Hepatocyte (in vitro differentiated cells): ENCODE results near the gene SHCBP1L.

Experiments
- EZH2 ChIP-seq: fragments of 200-600 bp; sonication (generic); IDR thresholded peaks from 2 replicates; pipeline ENCODE4 v1.6.1; 2016; ENCODE audit warnings: antibody characterized with exemption, mild to moderate bottlenecking, borderline replicate concordance
- EZH2phosphoT487 ChIP-seq: fragments of 200-600 bp; sonication (generic); IDR thresholded peaks from one replicate; pipeline ENCODE4 v1.6.1; 2018; ENCODE audit warnings: antibody characterized with exemption, mild to moderate bottlenecking, low read depth, moderate library complexity; ENCODE audit not compliant: unreplicated experiment, severe bottlenecking
- TF ChIP-seq, protein P1 (sequence below): fragments of 200-600 bp; sonication (generic); IDR thresholded peaks from 2 replicates; pipeline ENCODE4 v1.5.1; 2016; ENCODE audit warnings: antibody characterized with exemption, mild to moderate bottlenecking; ENCODE audit not compliant: poor library complexity

DNA sequence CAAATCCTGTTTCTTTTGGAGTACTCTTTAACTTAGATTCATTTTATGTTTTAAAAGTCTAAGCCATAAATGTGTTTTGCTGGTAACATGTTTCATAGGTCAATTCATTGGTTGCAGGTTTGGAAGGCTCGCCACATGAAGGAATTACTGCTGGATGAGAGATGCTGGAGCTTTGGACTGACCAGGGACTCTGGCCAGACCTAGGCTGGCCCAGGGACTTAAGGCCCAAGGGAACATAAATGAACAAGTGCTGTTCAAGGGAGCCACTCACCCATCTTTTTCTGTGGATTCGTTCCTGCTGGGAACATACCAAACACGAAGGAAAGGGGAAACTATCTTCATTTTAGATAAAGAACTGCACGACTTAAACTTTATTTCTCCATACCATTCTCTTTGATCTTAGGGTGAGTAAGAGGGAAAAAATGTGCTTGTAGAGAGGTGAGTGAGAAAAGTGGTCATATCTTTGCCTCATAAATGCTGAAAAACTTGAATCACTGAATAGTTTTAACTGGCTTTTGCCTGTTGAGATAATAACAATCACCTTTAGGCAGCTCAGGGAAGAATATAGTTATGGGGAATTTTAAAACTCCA lies 15.3 kb upstream of the SHCBP1L start:
- TF ChIP-seq, protein P1, sequence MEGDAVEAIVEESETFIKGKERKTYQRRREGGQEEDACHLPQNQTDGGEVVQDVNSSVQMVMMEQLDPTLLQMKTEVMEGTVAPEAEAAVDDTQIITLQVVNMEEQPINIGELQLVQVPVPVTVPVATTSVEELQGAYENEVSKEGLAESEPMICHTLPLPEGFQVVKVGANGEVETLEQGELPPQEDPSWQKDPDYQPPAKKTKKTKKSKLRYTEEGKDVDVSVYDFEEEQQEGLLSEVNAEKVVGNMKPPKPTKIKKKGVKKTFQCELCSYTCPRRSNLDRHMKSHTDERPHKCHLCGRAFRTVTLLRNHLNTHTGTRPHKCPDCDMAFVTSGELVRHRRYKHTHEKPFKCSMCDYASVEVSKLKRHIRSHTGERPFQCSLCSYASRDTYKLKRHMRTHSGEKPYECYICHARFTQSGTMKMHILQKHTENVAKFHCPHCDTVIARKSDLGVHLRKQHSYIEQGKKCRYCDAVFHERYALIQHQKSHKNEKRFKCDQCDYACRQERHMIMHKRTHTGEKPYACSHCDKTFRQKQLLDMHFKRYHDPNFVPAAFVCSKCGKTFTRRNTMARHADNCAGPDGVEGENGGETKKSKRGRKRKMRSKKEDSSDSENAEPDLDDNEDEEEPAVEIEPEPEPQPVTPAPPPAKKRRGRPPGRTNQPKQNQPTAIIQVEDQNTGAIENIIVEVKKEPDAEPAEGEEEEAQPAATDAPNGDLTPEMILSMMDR, result no peak
- TF ChIP-seq EZH2 (no peak), EZH2phosphoT487 (no peak)
